SK-N-MC (cell line): ENCODE data around the gene ANK2.

ENCODE experiments used
- DNase-seq: peaks from one replicate; pipeline ENCODE4 v3.0.0-alpha.2; 2011; ENCODE audit warnings: low read depth, low spot score
- H3K27ac ChIP-seq: fragments of 200-600 bp; sonication (generic); 2 replicates; pipeline ENCODE4 v1.5.1; 2016; ENCODE audit warnings: mixed run types
- H3K36me3 ChIP-seq: fragments of 200-600 bp; sonication (generic); 2 replicates; pipeline ENCODE4 v1.6.1; 2017; ENCODE audit warnings: antibody characterized with exemption, low read length, mixed read lengths; ENCODE audit not compliant: insufficient read depth
- H3K4me3 ChIP-seq: fragments of 200-600 bp; sonication (generic); 2 replicates; pipeline ENCODE4 v1.5.1; 2016
- H3K9ac ChIP-seq: fragments of 200-600 bp; sonication (generic); 2 replicates; pipeline ENCODE4 v1.8.0; 2017; ENCODE audit warnings: mixed run types, mixed read lengths; ENCODE audit not compliant: insufficient read length
- H3K9me3 ChIP-seq: fragments of 200-600 bp; sonication (generic); 2 replicates; pipeline ENCODE4 v1.6.1; 2017; ENCODE audit warnings: low read depth, mild to moderate bottlenecking, antibody characterized with exemption, low read length, moderate library complexity, mixed read lengths
- EZH2 ChIP-seq: fragments of 200-600 bp; sonication (generic); IDR thresholded peaks from one replicate; pipeline ENCODE4 v1.6.1; 2017; ENCODE audit warnings: antibody characterized with exemption
- FOXP2 ChIP-seq: optimal IDR thresholded peaks from 2 replicates; pipeline ENCODE3; 2011; ENCODE audit warnings: mild to moderate bottlenecking, moderate library complexity; ENCODE audit not compliant: insufficient read depth; ENCODE audit errors: extremely low read length, control extremely low read depth
- POLR2AphosphoS5 ChIP-seq: IDR thresholded peaks from 2 replicates; pipeline ENCODE4 v1.6.1; 2012; ENCODE audit warnings: mild to moderate bottlenecking, low read depth, low read length, borderline replicate concordance

ANK2 gene

DNA sequence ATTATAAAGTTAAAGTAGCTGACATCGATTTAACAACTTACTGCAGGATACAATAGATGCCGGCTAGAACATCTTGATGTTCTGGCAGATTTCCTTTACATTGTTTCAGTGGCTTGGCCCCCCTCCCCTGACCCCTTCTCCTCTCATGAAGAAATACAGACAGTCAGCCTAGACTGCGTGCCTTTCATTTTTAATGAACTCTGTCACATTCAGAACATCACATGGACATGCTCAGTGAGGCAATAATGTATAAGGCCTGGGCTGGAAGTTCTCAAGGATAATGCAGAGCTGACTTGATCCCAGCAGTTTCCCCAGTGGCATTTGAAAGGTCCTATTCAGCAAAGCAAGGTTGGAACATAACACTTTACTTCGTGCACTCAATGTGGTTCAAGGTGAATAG, 239.2 kb downstream of the ANK2 start:
- no peak overlapping the region for H3K4me3 ChIP-seq
- TF ChIP-seq POLR2AphosphoS5 (no peak), EZH2 (no peak), FOXP2 (no peak)

DNA sequence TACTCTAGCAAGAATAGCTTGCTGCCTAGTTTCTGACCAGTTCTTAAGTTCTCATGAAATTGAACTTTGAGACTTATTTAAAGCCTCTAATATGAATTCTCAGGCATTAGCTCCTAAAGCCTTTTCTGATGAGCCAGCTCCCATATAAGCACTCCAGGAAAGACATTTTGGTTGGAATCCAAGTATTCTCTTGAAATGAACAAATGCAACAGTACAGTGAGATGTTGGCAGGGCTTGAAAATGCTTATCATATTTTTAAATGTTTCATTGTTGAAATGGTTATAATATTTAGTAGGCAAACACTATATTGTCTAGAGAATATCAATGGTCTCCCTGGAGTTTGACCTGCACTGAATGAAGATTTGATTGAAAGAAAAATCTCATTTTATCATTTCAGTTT, 240.3 kb downstream of the ANK2 start:
- TF ChIP-seq EZH2, result no peak
- no peak for TF ChIP-seq POLR2AphosphoS5
- TF ChIP-seq FOXP2, result no peak
- no peak overlapping the region for H3K4me3 ChIP-seq
- H3K27ac ChIP-seq, result no peak overlapping the region
- no peaks in the 10 kb centered on the region for H3K9me3 ChIP-seq
- H3K9ac ChIP-seq, result no peak overlapping the region
- H3K36me3 ChIP-seq, result no peaks in the 10 kb centered on the region
- no peak for DNase-seq

More for the DNA sequence above, 239.2 kb downstream of the ANK2 start:
- H3K9ac ChIP-seq, result no peak overlapping the region
- H3K27ac ChIP-seq, result no peak overlapping the region
- H3K9me3 ChIP-seq, result no peaks in the 10 kb centered on the region
- no peaks in the 10 kb centered on the region for H3K36me3 ChIP-seq
- DNase-seq, result no peak

DNA sequence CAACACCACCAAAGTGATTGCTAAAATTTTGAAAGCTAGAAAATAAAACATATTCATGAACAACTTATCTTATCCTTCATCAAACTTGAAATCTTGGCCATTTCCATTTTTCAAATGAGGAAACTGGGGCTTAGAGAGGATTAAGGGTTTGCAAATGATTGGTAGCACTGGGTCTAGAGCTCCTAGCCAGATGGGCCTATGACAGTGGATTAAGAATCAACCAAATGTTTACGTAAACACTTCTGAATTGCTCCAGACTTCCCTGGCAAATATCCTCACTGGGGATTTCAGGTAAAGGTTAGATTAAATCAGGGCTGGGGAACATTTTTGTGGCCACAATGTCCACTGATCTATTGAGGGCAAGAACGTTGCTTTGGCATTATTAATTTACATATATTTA, 241.2 kb downstream of the ANK2 start:
- no peak for DNase-seq
- Histone ChIP-seq H3K9ac (no peak overlapping the region), H3K4me3 (no peak overlapping the region), H3K9me3 (no peaks in the 10 kb centered on the region), H3K27ac (no peak overlapping the region), H3K36me3 (no peaks in the 10 kb centered on the region)
- TF ChIP-seq FOXP2 (no peak), POLR2AphosphoS5 (no peak), EZH2 (no peak)

DNA sequence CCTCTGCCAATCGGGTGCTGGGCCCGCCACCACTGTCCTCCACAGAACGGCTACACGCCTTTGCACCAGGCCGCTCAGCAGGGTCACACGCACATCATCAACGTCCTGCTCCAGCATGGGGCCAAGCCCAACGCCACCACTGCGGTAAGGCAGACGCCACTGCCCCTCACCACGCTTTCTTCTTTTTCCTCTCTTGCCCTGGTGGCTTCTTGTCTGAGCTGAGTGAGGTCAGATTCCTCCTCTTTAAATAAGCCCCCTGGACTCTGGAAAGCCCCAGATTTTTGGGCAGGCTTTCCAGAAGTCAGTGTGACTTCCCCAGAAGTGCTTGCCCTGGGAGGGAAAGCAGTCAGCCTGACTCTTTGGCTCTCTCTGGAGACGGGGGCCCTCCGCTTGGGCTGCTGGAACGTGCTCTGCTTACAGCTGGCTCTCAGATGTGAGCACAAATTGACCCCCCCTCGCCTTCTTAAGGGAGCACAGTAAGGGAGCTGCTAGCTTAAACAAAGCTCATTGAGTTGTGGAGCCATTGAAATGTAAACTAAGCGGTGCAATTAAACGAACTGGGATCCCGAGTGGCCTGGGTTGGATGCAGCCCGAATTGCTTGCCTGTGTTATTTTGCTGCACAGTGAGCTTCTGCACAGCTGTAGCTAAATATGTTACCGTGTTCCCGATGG, 243.1 kb downstream of the ANK2 start:
- TF ChIP-seq FOXP2, result no peak
- TF ChIP-seq POLR2AphosphoS5, result no peak
- no peak for TF ChIP-seq EZH2
- Histone ChIP-seq H3K9ac (no peak overlapping the region), H3K4me3 (no peak overlapping the region), H3K27ac (no peak overlapping the region), H3K9me3 (no peaks in the 10 kb centered on the region), H3K36me3 (no peaks in the 10 kb centered on the region)
- no peak for DNase-seq

DNA sequence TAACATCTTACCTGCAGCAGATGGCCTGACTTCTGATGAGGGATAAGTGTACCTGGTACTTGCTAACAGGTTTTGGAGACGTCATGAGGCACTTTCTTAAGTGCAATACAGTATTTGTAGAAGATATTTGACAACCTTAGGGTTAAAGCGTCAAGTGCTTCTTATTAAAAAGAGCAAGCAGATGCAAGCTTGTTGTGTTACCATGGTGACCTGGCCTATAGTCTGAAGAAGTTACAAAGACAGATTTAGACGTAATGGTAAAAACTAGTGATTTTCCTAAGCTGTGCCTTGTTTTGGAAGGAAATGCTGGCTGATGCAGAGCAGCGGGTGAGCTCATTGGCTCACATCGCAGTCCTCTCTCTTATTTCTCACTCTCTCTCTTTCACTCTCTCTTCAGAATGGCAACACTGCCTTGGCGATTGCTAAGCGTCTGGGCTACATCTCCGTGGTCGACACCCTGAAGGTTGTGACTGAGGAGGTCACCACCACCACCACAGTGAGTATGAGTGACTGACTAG, 243.6 kb downstream of the ANK2 start:
- TF ChIP-seq EZH2 (no peak), FOXP2 (no peak), POLR2AphosphoS5 (no peak)
- no peaks in the 10 kb centered on the region for H3K36me3 ChIP-seq
- DNase-seq, result no peak
- no peak overlapping the region for H3K9ac ChIP-seq
- H3K4me3 ChIP-seq, result no peak overlapping the region
- H3K9me3 ChIP-seq, result no peaks in the 10 kb centered on the region
- H3K27ac ChIP-seq, result no peak overlapping the region

DNA sequence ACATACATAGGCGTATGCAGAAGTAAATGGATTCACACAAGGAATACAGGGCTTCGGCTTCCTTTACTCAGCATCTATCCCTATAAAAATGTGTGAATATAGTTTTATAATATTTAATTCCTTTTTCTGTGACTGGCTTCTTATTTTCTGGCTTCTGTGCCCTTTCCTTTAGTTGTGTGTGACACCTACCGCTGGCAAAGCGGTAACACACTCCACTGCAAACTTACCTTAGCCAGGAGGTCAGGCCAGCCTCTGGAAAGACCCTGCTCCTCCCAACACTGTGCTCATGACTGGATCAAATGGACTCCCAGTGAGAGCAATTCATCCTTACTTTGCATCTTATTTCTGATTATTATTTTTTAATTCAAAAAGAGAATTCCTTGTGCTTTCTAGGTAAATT, 244.2 kb downstream of the ANK2 start:
- no peak overlapping the region for H3K4me3 ChIP-seq
- no peak overlapping the region for H3K27ac ChIP-seq
- TF ChIP-seq FOXP2 (no peak), EZH2 (no peak), POLR2AphosphoS5 (no peak)
- DNase-seq, result no peak
- H3K36me3 ChIP-seq, result no peaks in the 10 kb centered on the region
- no peak overlapping the region for H3K9ac ChIP-seq
- no peaks in the 10 kb centered on the region for H3K9me3 ChIP-seq

DNA sequence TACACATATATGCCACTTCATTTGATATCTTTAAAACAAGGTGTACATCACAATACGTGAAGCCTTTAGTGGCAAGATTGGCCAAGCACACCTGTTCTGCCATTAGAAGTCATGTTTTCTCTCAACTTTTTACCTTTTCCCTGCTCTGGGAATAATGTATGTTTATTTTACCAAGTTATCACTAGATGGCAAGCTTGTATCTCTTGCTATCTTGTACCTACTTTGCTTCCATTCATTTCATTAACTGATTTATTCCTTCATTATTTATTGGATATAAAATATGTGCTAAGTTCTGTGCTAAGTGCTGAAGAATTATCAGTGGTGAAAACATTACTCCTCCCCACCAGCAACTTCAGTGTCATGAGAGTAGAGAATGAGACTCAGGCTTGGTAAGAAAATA, 245.5 kb downstream of the ANK2 start:
- H3K27ac ChIP-seq, result no peak overlapping the region
- no peaks in the 10 kb centered on the region for H3K9me3 ChIP-seq
- H3K4me3 ChIP-seq, result no peak overlapping the region
- TF ChIP-seq FOXP2 (no peak), EZH2 (no peak), POLR2AphosphoS5 (no peak)
- no peak overlapping the region for H3K9ac ChIP-seq
- no peak for DNase-seq
- H3K36me3 ChIP-seq, result no peaks in the 10 kb centered on the region

DNA sequence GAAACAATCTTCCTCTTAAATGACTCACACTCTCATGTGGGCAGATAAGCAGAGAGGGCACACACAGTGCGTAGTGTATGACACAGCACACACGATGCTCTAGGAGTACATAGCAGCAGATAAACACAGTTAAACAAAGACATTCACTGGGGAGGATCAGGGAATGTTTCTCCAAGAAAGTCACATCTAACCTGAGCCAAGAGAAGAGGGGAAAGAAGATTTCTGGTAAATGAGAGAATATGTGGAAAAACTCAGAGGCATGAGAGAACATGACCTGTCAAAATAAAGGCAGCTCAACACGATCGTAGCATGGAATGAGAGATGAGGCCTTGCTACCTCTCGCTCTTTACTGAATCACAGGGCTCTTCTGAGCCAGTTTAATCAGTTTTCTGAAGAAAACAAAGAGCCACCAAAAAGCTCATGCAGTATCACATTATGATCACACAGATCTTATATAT, 251.0 kb downstream of the ANK2 start:
- DNase-seq, result no peak
- TF ChIP-seq EZH2 (no peak), POLR2AphosphoS5 (no peak), FOXP2 (no peak)

DNA sequence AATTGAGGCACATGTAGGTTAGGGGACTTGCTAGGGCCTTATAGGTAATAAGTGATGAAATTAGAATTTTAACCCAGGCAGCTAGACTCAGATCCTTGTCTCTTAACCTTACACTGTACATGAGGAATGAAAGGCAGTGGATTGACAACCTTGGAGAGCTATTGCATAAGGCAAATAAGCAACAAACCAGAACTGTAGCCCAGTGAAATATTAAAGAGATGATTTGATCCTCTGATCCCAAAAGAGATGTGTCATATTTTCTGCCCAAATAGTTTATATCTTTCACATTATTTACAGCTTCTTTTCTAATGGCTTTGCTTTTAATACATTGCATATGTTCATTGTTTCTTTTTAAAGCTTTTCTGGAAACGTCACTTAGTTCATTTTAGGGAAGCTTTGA, 252.6 kb downstream of the ANK2 start:
- no peaks in the 10 kb centered on the region for H3K9me3 ChIP-seq
- no peak for DNase-seq
- no peaks in the 10 kb centered on the region for H3K36me3 ChIP-seq
- H3K4me3 ChIP-seq, result peak overlapping the region; percentile 51; the same call in 1 of the 2 replicates
- TF ChIP-seq FOXP2, result no peak
- no peak for TF ChIP-seq EZH2
- TF ChIP-seq POLR2AphosphoS5, result no peak
- peak overlapping the region; percentile 93 for H3K27ac ChIP-seq
- no peak overlapping the region for H3K9ac ChIP-seq

More for the DNA sequence above, 251.0 kb downstream of the ANK2 start:
- Histone ChIP-seq H3K36me3 (no peaks in the 10 kb centered on the region), H3K27ac (no peak overlapping the region), H3K4me3 (no peak overlapping the region), H3K9me3 (no peaks in the 10 kb centered on the region), H3K9ac (no peak overlapping the region)
